SK-MEL-5 (cell line): ENCODE results near the gene HABP2. TPM values are rescaled to one million over a fixed set of nuclear protein-coding genes. Genes with fewer than 3 reads are reported as not detected.

ENCODE experiments used
- DNase-seq: peaks from one replicate; pipeline ENCODE4 v3.0.0-alpha.2; 2016; ENCODE audit warnings: low read depth, low spot score
- in situ Hi-C: cut with HindIII; loops from 2 replicates; pipeline ENCODE4 v1.10.0; 2016; ENCODE audit warnings: low sequenced_read_pairs, high pct_unique_total_duplicates, low pct_unique_long_range_greater_than_20kb
- total RNA-seq: library from RNA; depleted of rRNA; stranded (reverse); fragments of >200 nt; shearing (Covaris generic); gene quantifications from 2 replicates; pipeline ENCODE4 v1.2.3, GENCODE V29; 2014

Gene HABP2
- total RNA-seq, 1 experiment from 2014 or later = not detected

DNA sequence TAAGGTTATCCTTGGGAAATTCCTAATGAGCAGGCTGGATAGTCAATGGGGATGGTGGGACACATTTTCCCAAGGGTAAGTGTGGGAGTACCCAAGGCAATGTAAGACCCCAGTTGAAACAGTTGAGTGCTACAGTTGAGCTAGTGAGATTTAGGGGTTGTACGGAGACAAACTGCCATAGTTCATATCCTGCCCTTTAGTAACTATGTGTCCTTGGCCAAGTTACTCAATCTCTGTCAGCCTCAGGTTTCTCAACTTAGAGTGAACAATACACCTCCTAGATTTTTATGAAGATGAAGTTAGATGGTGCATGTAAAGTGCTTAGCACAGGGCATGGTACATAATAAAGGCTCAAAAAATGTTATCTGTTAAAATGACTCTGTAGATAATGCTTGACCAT, 20.5 kb downstream of the HABP2 start:
- in situ Hi-C loops = no loop called here
- DNase-seq = no peak

DNA sequence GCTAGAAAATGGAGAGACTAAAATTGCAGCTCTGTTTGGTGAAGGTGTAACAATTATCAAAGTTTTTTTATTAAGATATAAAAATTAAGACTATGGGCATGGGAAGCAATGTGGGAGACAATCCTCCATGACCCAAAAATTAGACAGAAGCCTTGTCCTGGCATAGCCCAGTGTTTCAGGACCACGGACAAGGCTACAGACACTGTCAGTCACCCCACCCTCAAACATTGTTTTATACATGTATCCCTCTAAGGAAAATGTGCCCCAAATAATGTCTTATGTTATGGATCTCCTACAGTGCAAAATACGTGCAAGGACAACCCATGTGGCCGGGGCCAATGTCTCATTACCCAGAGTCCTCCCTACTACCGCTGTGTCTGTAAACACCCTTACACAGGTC, 24.0 kb downstream of the HABP2 start:
- no peak for DNase-seq

DNA sequence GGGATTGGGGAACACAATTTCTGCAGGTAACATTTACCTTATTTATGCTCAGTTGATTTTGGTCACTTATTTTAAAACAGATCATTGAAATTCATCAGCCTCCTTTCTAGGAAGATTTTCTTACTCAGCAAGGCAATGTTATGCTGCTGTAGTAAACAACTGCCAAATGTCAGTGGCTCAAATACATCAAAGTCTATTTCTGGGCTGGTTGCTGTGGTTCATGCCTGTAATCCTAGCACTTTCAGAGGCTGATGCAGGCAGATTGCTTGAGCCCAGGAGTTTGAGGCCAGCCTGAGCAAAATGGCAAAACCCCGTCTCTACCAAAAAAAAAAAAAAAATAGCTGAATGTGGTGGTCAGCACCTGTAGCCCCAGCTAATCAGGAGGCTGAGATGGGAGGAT, 25.9 kb downstream of the HABP2 start:
- in situ Hi-C loops = no loop called here
- DNase-seq = no peak

More for the DNA sequence above, 24.0 kb downstream of the HABP2 start:
- in situ Hi-C loops = no loop called here

DNA sequence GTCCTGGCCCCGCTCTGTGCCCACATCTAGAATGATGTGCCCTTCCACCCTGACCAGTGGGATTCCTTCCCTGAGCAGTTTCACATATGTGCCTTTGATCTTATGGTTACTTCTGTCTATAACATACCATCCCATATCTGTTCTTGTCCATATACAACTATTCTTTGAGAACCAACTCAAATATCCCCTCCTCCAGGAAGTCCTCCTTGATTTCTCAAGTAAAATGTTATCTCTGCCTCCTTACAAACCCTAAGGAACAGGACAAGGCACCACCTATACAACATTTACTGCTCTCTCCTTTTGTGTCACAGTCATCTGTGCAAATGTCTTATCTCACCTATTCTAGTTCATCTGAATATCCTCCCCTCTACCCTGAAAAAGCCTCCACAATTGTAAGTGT, 28.2 kb downstream of the HABP2 start:
- in situ Hi-C loops = no loop called here
- no peak for DNase-seq

DNA sequence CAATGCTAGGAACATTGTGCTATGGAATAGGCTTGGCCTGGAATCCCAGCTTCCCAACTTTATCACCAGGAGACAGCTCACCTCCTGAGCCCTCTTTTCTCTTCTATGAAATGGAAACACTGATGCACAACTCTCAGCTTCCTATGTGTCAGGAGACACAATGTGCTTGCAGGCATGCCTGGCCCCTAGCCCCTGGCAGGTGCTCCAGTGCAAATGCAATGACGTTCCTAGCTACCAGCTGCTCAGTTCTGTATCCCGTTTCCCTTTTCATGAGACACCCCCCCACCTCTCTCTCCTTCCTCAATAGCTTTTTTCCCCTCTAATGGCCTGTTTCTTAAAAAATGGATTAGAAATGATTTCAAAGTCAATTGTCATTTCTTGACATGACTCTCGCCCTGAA, 30.7 kb downstream of the HABP2 start:
- in situ Hi-C loops = no loop called here
- no peak for DNase-seq

DNA sequence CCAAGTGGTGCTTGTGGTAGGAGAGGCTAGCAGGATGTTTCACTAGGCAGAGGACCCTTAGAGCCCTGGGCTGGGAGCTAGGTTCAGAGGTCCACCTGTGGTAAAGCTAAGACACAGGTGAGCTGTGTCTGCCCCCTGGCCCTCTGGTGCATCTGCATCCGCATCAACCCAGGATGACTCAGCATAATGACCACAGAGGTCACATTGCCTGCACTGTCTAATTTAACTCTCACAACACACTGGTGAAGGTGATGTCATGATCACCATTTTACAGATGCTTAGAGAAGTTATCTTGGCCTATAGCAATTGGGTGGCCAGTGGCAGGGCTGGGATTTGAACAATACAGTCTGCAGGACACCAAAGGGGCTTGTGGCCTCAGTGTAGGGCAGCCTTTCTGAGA, 33.1 kb downstream of the HABP2 start:
- DNase-seq = no peak
- in situ Hi-C loops = no loop called here

DNA sequence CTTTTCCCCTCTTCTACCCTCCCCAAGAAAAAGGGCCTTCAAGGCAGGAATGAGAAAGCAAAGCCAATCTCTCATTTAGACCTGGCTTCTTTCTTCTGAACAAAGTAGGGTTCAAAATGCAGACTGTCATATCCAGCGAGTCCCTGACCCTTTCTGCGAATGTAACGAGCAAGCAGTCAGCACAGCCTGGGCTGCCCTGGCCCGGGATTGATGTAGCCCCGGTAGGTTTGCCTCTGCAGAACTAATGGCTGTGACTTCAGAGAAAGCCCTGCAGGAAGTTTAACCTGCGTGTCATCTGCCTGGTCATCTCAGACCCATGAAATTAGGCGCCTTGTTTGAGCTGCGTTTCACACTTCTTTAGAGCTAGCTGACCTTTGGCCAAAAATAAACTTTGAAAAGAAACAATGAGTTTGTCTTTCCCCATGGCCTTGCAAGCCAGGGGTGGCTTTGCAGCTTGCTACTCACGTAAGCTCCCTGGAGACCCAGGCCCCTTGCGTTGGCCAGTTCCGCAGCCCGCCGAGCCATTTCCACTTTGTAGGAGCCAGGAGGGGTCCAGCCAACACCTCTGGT, 36.4 kb downstream of the HABP2 start:
- in situ Hi-C loops = no loop called here
- no peak for DNase-seq

DNA sequence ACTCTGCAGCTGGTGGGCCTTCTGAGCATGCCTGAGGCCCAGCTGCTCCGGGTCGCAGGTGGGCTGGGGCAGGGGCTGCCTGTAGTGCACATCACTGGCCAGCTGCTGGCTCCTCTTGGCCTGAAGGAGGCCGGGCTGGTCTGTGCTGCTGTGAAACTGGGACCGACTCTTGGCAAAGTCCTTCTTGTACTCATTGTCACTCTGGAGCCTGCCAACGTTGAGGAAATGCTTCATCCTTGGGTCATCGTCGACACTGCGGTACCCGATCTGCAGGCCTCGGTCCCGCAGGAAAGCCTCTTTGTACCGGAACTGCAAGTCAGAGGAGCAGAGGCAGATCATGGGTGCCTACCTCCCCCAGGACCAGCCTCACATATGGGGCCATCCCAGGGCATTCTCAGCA, 37.7 kb downstream of the HABP2 start:
- no peak for DNase-seq

DNA sequence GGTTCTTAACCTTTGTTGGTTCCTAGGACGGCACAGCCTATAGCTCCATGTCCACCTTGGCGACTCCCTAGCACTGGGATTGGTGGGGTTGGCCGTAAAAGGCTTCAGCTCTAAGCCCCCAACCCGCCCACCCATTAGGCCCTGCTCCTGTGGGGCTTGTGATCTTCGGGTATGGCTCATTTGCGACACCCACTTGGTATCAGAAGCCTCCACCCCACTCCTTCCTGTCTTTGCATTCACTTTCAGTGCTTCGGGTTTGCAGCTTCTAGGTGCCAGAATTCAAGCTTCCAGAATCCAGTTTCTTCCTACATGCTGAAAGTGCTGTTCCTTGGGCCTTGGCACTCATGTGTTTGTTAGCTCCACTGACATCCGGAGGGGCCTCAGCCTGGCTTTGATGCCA, 39.5 kb downstream of the HABP2 start:
- no peak for DNase-seq
- in situ Hi-C loops = no loop called here

More for the DNA sequence above, 37.7 kb downstream of the HABP2 start:
- in situ Hi-C loops = no loop called here

DNA sequence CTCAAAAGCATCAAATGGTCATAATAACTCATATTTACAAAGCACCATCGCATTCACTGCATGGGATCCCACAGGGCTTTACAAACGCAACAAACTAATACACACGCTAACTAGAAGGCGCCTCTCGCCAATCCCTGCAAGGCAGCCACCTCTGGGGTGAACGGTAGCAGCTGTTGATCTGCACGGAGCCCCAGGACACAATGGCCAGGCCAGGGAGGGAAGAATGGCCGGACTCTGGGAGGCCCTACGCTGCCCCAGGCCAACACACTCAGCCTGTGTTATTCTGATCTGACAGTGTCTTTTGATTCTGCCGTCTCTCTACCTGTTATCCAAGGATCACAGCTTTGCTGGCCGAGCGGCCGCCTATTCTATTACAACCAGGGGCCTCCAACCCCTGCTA, 41.8 kb downstream of the HABP2 start:
- in situ Hi-C loops = no loop called here
- DNase-seq = no peak

DNA sequence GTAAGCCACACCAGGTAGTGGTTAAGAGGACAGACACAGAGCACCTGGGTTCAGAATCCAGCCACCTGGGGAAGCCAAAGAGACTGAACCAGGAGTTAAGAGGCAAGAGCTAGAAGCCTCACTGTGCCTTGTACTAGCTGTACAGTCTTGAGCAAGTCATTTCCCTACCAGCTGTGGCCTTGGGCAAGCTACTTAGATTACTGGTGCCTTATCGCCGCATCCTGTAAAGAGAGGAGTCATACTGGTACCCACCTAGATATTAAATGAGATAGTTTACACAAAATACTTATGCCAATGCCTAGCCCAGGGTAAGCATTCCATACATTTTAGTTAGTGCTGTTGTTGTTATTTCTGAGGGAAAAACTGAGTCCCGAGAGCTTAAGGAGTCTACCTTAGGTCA, 47.7 kb downstream of the HABP2 start:
- in situ Hi-C loops = no loop called here
- DNase-seq = no peak

DNA sequence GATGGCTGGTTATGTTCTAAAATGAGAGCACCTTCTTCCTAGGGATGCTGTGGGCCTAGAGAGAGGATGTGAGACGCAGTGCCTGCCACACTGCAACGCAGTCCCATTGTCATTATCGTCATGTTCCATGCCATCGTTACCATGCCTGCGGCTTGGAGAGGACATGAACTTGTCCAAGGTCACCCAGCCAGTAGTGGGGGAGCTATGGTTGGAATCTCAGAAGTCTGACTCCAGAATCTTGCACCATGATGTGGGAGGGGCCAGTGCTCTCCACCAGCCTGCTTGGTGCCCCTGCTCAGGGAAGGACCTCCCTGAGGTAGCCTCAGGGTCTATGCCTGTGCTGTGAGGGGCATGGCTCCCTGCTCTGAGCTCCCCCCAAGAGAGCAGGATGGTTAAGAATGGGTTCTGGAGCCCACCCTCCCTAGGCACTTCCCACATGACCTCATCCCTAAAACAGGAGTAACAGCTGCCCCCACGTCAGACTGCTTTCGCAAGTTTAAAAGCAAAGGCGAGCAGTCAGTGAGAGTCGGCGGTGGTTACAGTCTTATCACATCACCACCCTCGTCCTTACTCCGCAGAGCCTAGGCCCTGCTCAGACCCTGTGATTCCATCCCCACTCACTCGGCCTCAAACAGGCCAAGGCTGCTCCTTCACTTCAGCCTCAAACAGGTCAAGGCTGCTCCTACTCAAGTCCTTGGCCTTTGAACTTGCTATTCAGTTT, 50.4 kb downstream of the HABP2 start:
- DNase-seq = no peak

DNA sequence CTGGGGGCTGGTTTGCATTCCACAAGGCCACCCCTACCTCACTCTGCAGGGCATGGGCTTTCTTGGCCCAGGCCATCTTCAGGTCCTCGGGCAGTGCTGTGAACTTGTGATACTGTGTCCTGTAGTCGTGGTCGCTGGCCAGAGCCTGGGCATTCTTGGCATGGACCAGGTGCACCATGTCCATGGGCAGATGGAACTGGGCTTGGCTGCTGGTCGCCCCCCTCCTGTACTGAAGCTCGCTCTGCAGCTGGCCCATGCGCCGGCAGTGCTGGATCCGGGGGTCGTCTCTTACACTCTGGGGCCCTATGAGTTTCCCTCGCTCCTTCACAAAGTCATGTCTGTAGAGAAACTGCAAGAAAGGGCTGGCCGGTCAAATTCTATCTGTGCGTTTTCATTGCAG, 51.7 kb downstream of the HABP2 start:
- in situ Hi-C loops = no loop called here
- DNase-seq = no peak

More for the DNA sequence above, 50.4 kb downstream of the HABP2 start:
- in situ Hi-C loops = no loop called here

DNA sequence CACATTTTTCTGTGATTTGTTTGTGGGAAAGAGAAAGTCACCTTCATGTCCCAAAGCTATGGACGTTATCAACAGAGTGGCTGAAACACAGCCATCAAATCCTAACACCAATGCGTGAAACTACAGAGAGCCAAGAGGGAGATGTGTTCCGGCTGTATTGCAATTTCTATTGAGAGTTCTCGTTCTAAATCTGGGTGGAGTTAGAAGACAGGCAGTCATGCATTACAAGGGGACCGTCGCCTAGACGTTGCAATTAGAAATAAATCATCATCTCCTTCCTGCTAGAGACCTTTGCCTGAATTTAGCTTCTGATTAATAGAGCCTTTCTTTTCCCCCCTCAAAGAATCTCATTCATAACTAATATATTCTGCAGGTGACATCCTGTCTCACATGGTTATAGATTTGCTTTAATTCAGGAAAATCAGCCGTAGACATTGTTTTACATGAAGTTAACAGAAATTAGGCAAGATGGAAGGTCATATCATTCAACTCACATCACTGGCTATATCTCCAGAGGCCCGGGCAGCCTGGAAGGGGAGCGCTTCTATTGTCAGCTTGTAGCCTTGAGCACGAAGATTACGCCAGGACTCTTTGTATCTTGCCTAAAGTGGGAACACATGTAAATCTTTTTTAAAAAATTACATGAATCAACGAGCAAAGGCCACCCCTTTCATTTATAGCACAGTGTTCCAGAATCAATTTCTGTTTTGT, 52.6 kb downstream of the HABP2 start:
- peak; percentile 25 for DNase-seq
- in situ Hi-C loops = no loop called here

DNA sequence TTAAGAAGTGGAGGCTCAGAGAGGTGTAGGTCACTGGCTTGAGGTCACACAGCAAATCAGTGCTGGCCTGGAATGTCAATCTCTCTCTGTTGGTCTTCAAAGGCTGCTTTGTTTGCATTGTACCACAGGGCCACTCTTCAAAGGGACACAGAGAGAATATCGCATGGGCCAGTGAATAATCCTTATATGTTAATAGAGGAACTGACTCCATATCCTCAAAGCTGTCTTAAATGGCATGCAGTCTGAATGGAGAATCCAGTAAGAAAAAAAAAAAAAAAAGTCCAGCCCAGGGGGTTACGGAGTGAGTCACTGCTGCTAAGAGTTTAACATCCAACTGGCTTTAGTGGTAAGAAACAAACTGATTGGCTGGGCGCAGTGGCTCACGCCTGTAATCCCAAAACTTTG, 56.9 kb downstream of the HABP2 start:
- in situ Hi-C loops = no loop called here
- DNase-seq = peak; percentile 60

DNA sequence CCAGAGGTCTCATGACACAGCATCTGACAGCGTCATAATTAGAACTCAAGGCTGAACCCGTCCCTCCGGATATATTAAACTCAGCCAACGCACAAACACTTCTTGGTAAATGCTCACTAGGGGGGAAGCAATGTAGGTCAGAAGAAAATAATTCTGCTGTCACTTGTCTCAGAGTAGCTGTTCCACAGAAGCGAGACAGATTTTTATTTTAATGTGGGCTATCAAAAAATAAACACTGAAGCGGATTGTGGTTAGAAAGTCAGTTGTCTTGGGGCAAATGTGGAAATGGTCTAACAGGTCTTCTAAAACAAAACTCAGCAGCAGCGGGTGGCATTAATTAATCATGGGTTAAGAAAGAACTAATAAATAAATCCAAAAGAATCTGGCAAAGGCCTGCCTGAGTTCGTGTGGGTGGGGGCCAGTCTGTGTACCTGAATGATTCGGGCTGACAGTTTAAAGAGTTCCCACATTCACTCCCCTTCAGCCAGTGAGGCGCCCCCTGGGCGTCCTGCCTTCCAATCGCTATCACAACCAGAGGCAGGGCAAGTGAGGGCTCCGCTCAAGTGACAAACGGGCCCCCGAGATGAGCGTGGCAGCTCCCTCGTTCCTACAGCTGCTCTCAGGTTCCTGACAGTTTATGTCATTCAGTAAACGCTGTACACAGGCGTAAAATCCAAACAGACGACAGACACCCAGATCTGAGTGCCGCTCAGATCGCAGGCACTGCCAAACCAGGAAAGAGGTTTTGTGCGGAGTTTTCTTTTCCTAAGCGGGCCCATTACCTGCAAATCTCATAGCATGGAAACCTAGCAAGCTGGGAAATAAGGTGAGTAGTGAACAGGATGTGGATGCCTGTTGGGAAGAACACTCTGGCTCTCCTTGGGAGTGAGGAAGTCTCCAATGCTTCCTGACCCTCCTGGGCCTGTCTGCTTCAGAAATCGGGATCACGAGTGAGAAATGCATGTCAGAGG, 58.1 kb downstream of the HABP2 start:
- in situ Hi-C loops = no loop called here
- no peak for DNase-seq

DNA sequence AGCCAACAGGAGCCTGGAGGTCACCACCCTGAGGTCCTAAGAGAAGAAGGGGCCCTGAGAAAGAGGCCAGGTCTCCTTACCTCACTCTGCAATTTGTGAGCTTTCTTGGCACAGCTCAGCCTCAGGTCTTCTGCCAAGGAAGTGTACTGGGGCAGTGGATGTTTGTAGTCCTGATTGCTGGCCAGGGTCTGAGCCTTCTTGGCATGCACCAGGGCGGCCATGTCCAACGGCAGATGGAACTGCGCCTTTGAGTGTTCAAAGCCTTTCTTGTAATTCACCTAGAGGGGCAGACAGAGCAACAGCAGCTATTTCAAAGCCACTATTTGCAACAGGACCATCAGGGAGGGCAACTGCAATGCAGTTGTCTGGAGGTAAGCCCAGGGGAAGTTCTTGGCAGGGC, 59.3 kb downstream of the HABP2 start:
- in situ Hi-C loops = no loop called here
- DNase-seq = no peak

DNA sequence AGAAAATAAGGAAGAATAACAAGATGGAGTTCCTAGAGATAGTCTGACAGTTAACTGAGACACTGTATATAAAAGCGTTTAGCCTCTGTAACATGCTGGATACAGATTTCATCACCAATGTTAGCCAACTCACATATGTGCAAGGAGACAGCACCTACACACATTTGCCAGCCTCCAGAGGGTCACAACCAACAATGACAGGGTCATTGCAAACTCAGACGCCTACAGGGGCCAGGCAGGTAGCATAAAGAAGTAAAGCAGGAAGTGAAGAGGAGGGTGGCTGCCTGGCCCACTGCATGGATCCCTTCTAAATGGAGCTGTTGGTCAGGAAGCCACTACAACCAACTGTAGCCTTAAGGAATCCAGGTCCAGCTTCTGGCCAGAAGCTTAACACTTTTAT, 60.6 kb downstream of the HABP2 start:
- no peak for DNase-seq
- in situ Hi-C loops = no loop called here
